Neuronal stem cell (in vitro differentiated cells): ENCODE results near the gene CTNNA3.

ENCODE experiments used
- DNase-seq: peaks from one replicate; pipeline ENCODE4 v3.0.0-alpha.2; 2013; ENCODE audit warnings: low spot score
- H2AFZ ChIP-seq: one replicate; pipeline ENCODE4 v1.6.1; 2013; ENCODE audit warnings: mild to moderate bottlenecking, low read length, inconsistent platforms
- H2AK5ac ChIP-seq: 2 replicates; pipeline ENCODE4 v1.6.1; 2013; ENCODE audit warnings: low read depth, mild to moderate bottlenecking, inconsistent platforms, low read length, moderate library complexity, mixed read lengths
- H2BK120ac ChIP-seq: 2 replicates; pipeline ENCODE4 v1.6.1; 2013; ENCODE audit warnings: low read depth, mild to moderate bottlenecking, inconsistent platforms, low read length, moderate library complexity, mixed read lengths
- H2BK12ac ChIP-seq: one replicate; pipeline ENCODE4 v1.6.1; 2013; ENCODE audit warnings: low read length, inconsistent platforms
- H2BK15ac ChIP-seq: 2 replicates; pipeline ENCODE4 v1.6.1; 2013; ENCODE audit warnings: mild to moderate bottlenecking, low read length, inconsistent platforms, mixed read lengths
- H2BK5ac ChIP-seq: one replicate; pipeline ENCODE4 v1.6.1; 2013; ENCODE audit warnings: inconsistent platforms, mild to moderate bottlenecking, low read length, moderate library complexity
- H3K14ac ChIP-seq: one replicate; pipeline ENCODE4 v1.6.1; 2013; ENCODE audit warnings: low read length, inconsistent platforms
- H3K18ac ChIP-seq: 2 replicates; pipeline ENCODE4 v1.6.1; 2013; ENCODE audit warnings: low read length, inconsistent platforms
- H3K23ac ChIP-seq: 2 replicates; pipeline ENCODE4 v1.6.1; 2013; ENCODE audit warnings: low read depth, mild to moderate bottlenecking, mixed read lengths, low read length, inconsistent platforms; ENCODE audit not compliant: poor library complexity
- H3K27ac ChIP-seq: replicated peaks from 3 replicates; pipeline ENCODE4 v1.5.1; 2013; ENCODE audit warnings: low read length, inconsistent platforms
- H3K27me3 ChIP-seq, 3 experiments: 2 replicates each; pipeline ENCODE4 v1.6.1; 2013; ENCODE audit warnings: low read length in 3 of 3, mild to moderate bottlenecking in 2 of 3, inconsistent platforms in 1 of 3, low read depth in 1 of 3, mixed read lengths in 1 of 3, moderate library complexity in 1 of 3; ENCODE audit not compliant: control insufficient read depth in 3 of 3, insufficient read depth in 3 of 3
- H3K36me3 ChIP-seq, 2 donors: replicated peaks in 1 of 2; 2 replicates each; pipeline ENCODE4 v1.6.1; 2013; ENCODE audit warnings: low read length in 2 of 2; ENCODE audit not compliant: control insufficient read depth in 2 of 2, insufficient read depth in 2 of 2
- H3K4ac ChIP-seq: 2 replicates; pipeline ENCODE4 v1.6.1; 2013; ENCODE audit warnings: inconsistent platforms, mild to moderate bottlenecking, low read length, moderate library complexity
- H3K4me1 ChIP-seq, 2 donors: 1 replicate in 1 of 2; 2 replicates in 1 of 2; pipeline ENCODE4 v1.6.1; 2013; ENCODE audit warnings: low read length in 2 of 2, low read depth in 1 of 2; ENCODE audit not compliant: control insufficient read depth in 2 of 2, insufficient read depth in 1 of 2
- H3K4me2 ChIP-seq: one replicate; pipeline ENCODE4 v1.6.1; 2013; ENCODE audit warnings: mild to moderate bottlenecking, low read length, inconsistent platforms; ENCODE audit not compliant: insufficient read depth, poor library complexity, severe bottlenecking
- H3K4me3 ChIP-seq, 2 donors: 2 replicates each; pipeline ENCODE4 v1.5.1; 2013; ENCODE audit warnings: low read length in 2 of 2, mild to moderate bottlenecking in 2 of 2, inconsistent platforms in 1 of 2, moderate library complexity in 1 of 2
- H3K79me1 ChIP-seq: one replicate; pipeline ENCODE4 v1.6.1; 2013; ENCODE audit warnings: low read depth, mild to moderate bottlenecking, inconsistent platforms, low read length, moderate library complexity
- H3K9ac ChIP-seq: one replicate; pipeline ENCODE4 v1.6.1; 2013; ENCODE audit warnings: mild to moderate bottlenecking, low read depth, low read length, inconsistent platforms; ENCODE audit not compliant: poor library complexity
- H3K9me3 ChIP-seq, 2 donors: replicated peaks in 1 of 2; 2 replicates each; pipeline versions ENCODE3 to v1.6.1; 2013; ENCODE audit warnings: low read length in 2 of 2, mild to moderate bottlenecking in 2 of 2, inconsistent platforms in 1 of 2, low read depth in 1 of 2, mixed read lengths in 1 of 2, moderate library complexity in 1 of 2; ENCODE audit not compliant: control insufficient read depth in 2 of 2, insufficient read depth in 1 of 2
- H4K8ac ChIP-seq: one replicate; pipeline ENCODE4 v1.6.1; 2013; ENCODE audit warnings: low read depth, mild to moderate bottlenecking, inconsistent platforms, low read length, moderate library complexity
- H4K91ac ChIP-seq: one replicate; pipeline ENCODE4 v1.6.1; 2013; ENCODE audit warnings: low read length, low read depth, mild to moderate bottlenecking, inconsistent platforms; ENCODE audit not compliant: poor library complexity
- WGBS, 2 donors: extraction: QIAGEN DNeasy Blood & Tissue Kit; methylation state at CpG; one replicate each; pipeline ENCODE4 v1.1.7; 2013; ENCODE audit warnings: missing lambda C conversion rate in 2 of 2, mixed read lengths in 1 of 2; ENCODE audit not compliant: insufficient read length in 2 of 2, insufficient replicate concordance in 1 of 2; ENCODE audit errors: extremely low coverage in 2 of 2; 5-methylcytosine and 5-hydroxymethylcytosine counted together

The CTNNA3 gene

GRCh38 chr10:66565999-66566398, 1130.0 kb downstream of the CTNNA3 start:
- DNase-seq: no peak
- WGBS, 2 donors: no CpG with 5 or more reads among the region's 4 CpGs
- Histone ChIP-seq H3K18ac (no peak overlapping the region), H3K9ac (no peak overlapping the region), H3K4ac (no peak overlapping the region), H2AK5ac (no peak overlapping the region), H4K8ac (no peak overlapping the region), H3K4me1 (peaks cover 0 to 2% of the 10 kb centered on the region in 2 donors), H3K4me2 (no peak overlapping the region), H4K91ac (no peak overlapping the region), H3K79me1 (no peaks in the 10 kb centered on the region), H2AFZ (no peak overlapping the region), H2BK12ac (no peak overlapping the region), H3K27me3 (no peaks in the 10 kb centered on the region), H3K36me3 (no peaks in the 10 kb centered on the region), H2BK120ac (no peak overlapping the region), H3K14ac (no peak overlapping the region), H2BK5ac (no peak overlapping the region), H3K9me3 (no peaks in the 10 kb centered on the region), H3K4me3 (no peak overlapping the region), H3K27ac (no peak overlapping the region), H2BK15ac (no peak overlapping the region), H3K23ac (no peak overlapping the region)

- peaks cover 0 to 2% of the 10 kb centered on the region in 2 donors for H3K4me1 ChIP-seq
- no peaks in the 10 kb centered on the region for H3K27me3 ChIP-seq
- no peak overlapping the region for H4K8ac ChIP-seq
- no peak overlapping the region for H3K4me3 ChIP-seq
- H3K4ac ChIP-seq: no peak overlapping the region
- H4K91ac ChIP-seq: no peak overlapping the region
- no peak overlapping the region for H2AFZ ChIP-seq
- WGBS, 2 donors: no CpG with 5 or more reads among the region's 3 CpGs
- no peak overlapping the region for H3K9ac ChIP-seq
- no peak for DNase-seq
- H3K23ac ChIP-seq: no peak overlapping the region
- H3K9me3 ChIP-seq: no peaks in the 10 kb centered on the region
- no peak overlapping the region for H3K18ac ChIP-seq
- no peaks in the 10 kb centered on the region for H3K36me3 ChIP-seq
- H2BK120ac ChIP-seq: no peak overlapping the region
- no peak overlapping the region for H2BK15ac ChIP-seq
- H2AK5ac ChIP-seq: no peak overlapping the region
- H2BK5ac ChIP-seq: no peak overlapping the region
- no peak overlapping the region for H3K14ac ChIP-seq
- no peaks in the 10 kb centered on the region for H3K79me1 ChIP-seq
- no peak overlapping the region for H2BK12ac ChIP-seq
- no peak overlapping the region for H3K27ac ChIP-seq
- H3K4me2 ChIP-seq: no peak overlapping the region
Observed at GRCh38 chr10:66564287-66564686, 1131.7 kb downstream of the CTNNA3 start.

GRCh38 chr10:66555061-66555460, 1140.9 kb downstream of the CTNNA3 start:
- H3K4me3 ChIP-seq: no peak overlapping the region
- H3K27me3 ChIP-seq: no peaks in the 10 kb centered on the region
- H4K8ac ChIP-seq: no peak overlapping the region
- no peaks in the 10 kb centered on the region for H3K79me1 ChIP-seq
- H3K9me3 ChIP-seq: no peaks in the 10 kb centered on the region
- no peak overlapping the region for H2BK120ac ChIP-seq
- H2BK15ac ChIP-seq: no peak overlapping the region
- no peak overlapping the region for H3K18ac ChIP-seq
- H3K14ac ChIP-seq: no peak overlapping the region
- no peak overlapping the region for H2AFZ ChIP-seq
- H3K4ac ChIP-seq: no peak overlapping the region
- H2BK12ac ChIP-seq: no peak overlapping the region
- H3K36me3 ChIP-seq: no peaks in the 10 kb centered on the region
- H3K4me2 ChIP-seq: no peak overlapping the region
- no peak overlapping the region for H4K91ac ChIP-seq
- no peak overlapping the region for H2BK5ac ChIP-seq
- DNase-seq: no peak
- no peaks in the 10 kb centered on the region for H3K4me1 ChIP-seq
- no peak overlapping the region for H3K27ac ChIP-seq
- H3K9ac ChIP-seq: no peak overlapping the region
- no peak overlapping the region for H3K23ac ChIP-seq
- no CpG with 5 or more reads among the region's 2 CpGs for WGBS, 2 donors
- no peak overlapping the region for H2AK5ac ChIP-seq

- Histone ChIP-seq H3K79me1 (no peaks in the 10 kb centered on the region), H3K4me1 (no peaks in the 10 kb centered on the region), H2BK120ac (no peak overlapping the region), H3K4me2 (no peak overlapping the region), H3K9me3 (no peaks in the 10 kb centered on the region), H2AFZ (no peak overlapping the region), H3K9ac (no peak overlapping the region), H3K14ac (no peak overlapping the region), H3K4ac (no peak overlapping the region), H3K27ac (no peak overlapping the region), H2AK5ac (no peak overlapping the region), H4K8ac (no peak overlapping the region), H2BK5ac (no peak overlapping the region), H2BK12ac (no peak overlapping the region), H2BK15ac (no peak overlapping the region), H3K4me3 (no peak overlapping the region), H3K18ac (no peak overlapping the region), H3K36me3 (no peaks in the 10 kb centered on the region), H4K91ac (no peak overlapping the region), H3K23ac (no peak overlapping the region), H3K27me3 (no peaks in the 10 kb centered on the region)
- DNase-seq: no peak
- no CpG with 5 or more reads among the region's 1 CpG for WGBS, 2 donors
Observed at GRCh38 chr10:66552331-66552730, 1143.7 kb downstream of the CTNNA3 start.
